LNCaP clone FGC (cell line): Measurements from ENCODE around the gene CDC42BPA.

ENCODE experiments used
- DNase-seq: peaks from one replicate; pipeline ENCODE4 v3.0.0-alpha.2; 2011; ENCODE audit warnings: low read depth
- H3K4me3 ChIP-seq: 2 replicates; pipeline ENCODE4 v1.5.1; 2011; ENCODE audit warnings: mild to moderate bottlenecking, low read depth, low read length, control low read depth
- TF ChIP-seq, protein P1 (sequence below): IDR thresholded peaks from 2 replicates; pipeline ENCODE4 v1.5.1; 2012; ENCODE audit warnings: mild to moderate bottlenecking; ENCODE audit not compliant: control insufficient read depth, insufficient read depth; ENCODE audit errors: extremely low read depth

The CDC42BPA gene

DNA sequence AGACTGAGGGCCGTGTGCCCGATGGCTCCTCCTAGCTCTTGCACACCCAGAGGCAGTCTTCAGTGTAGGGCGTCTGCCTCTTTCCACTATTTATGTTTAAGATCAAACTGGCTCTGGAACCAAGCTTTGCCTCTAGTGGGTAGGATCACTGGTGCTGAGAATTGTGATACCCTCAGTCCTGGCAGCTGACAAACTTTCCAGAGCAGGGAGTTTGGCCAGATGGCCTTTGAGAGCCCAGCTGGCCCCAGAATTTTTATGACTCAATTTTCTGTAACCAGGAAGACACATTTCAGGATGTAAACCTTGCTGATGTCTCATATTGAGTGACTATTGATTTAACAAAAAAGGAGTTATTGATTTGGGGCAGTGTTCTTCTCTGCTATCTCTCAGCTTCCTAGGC, 371.5 kb downstream of the CDC42BPA start:
- DNase-seq = no peak
- TF ChIP-seq, protein P1, sequence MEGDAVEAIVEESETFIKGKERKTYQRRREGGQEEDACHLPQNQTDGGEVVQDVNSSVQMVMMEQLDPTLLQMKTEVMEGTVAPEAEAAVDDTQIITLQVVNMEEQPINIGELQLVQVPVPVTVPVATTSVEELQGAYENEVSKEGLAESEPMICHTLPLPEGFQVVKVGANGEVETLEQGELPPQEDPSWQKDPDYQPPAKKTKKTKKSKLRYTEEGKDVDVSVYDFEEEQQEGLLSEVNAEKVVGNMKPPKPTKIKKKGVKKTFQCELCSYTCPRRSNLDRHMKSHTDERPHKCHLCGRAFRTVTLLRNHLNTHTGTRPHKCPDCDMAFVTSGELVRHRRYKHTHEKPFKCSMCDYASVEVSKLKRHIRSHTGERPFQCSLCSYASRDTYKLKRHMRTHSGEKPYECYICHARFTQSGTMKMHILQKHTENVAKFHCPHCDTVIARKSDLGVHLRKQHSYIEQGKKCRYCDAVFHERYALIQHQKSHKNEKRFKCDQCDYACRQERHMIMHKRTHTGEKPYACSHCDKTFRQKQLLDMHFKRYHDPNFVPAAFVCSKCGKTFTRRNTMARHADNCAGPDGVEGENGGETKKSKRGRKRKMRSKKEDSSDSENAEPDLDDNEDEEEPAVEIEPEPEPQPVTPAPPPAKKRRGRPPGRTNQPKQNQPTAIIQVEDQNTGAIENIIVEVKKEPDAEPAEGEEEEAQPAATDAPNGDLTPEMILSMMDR = no peak
- H3K4me3 ChIP-seq = no peak overlapping the region

DNA sequence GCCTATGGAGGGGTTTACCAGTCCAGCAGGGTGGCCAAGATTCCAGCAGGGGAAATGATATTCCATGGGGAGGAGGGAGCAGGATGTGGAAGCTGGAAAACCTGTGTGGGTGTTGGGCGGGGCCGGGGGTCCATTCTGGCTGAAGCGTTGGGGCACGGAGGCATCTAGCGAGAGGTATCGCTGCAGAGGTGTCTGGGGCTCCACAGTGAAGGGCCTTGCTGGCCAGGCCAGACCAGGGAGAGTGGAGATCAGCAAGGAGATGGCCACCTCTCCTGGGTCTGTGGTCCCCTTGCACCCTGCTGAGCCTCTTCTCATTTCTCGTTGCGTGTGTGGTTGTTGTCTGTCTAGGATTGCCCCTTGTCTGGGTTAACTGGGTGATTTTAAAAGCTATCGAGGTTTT, 372.0 kb downstream of the CDC42BPA start:
- TF ChIP-seq, protein P1 = no peak
- DNase-seq = no peak
- no peak overlapping the region for H3K4me3 ChIP-seq

DNA sequence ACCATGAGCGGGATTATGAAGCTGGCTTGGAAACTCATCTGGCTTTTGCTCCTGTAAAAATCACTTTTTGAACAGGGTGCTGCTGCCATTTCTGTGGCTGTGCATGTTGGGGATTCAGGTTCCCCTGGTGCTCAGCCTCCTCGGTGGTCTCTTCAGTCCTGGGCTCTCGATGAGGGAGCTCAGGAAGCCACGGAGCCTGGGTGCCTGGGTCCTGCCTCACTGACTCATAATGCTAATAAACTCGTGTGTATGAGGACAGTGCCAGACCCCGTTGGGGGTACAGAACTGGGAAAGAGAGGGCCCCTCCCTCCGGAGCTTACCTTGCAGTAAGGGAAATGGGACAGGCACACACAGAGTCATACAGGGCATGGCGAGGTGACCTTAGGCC, 372.4 kb downstream of the CDC42BPA start:
- no peak overlapping the region for H3K4me3 ChIP-seq
- DNase-seq = no peak
- TF ChIP-seq, protein P1 = no peak

DNA sequence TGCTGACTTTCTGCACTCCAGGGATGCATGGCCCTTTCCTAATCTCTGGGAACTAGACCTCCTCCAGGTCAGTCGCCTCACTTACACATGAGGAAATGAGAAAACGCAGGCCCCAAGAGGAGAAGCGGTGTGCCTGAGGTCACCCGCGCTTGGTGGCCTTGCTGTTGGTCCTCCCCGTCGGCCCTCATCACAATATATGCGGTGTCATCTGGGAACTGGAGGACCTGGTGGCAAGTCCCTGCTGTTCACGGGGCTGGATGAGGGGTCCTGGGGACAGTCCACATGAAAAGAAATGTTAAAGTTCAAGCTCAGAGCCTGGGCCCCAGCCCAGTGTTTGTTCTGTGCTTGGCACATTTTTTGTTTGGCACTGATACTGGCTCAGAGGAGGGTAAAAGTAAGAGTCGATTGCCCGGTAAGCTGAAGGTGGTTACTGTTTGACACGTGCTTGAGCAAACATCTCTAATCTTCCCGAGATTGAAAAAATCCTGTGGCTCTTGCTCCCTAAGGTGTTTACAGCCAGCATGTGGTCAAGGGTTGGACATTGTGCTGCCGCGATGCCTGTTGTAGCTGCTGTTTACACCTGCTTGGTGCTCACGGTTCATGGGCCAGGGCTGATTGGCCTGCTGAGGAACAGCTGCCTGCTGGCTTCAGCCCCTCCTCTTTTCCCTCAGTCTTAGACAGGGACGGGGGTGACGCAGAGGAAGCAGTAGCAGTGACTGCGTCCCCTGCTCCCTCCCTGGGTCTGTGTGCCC, 373.0 kb downstream of the CDC42BPA start:
- DNase-seq = peak; percentile 77
- H3K4me3 ChIP-seq = peak overlapping the region; percentile 10; the same call in 1 of the 2 replicates
- TF ChIP-seq, protein P1 = no peak

DNA sequence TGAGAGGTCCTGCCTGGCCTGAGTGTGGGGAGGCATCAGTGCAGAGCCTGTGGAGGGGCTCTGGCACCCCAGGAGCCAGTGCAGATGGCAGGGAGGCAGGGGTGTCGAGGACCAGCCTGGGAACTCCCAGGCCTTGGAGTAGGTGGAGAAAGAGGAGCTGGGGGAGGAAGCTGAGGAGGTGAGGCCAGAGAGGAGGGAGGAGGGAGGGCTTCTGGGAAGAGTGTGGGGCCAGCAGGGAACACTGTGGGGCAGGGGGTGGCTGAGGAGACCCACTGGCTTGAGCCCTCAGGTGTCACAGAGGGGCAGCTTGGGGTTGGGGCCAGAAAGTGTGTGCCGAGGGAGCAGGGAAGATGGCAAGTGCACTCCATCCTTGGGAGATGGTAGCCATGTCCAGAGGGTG, 374.4 kb downstream of the CDC42BPA start:
- TF ChIP-seq, protein P1 = no peak
- DNase-seq = no peak
- no peak overlapping the region for H3K4me3 ChIP-seq

DNA sequence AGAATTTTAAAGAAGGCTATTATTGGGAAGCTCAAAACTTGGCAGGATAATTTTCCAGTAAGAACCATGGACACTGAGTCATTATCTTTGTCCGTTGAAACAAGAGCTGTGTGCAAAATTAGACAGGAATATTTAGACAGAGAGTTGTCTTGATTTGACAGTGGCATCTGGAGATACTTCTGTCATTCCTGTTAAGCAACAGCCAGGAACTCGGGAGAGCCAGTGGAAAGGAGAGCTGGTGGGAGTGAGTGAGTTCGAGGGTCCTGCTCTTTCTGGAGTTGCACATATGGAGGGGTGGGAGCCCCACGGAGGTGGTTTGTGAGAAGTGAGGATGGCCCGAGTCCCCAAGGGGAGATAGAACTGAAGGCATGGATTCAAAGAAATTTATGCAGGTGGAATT, 375.1 kb downstream of the CDC42BPA start:
- H3K4me3 ChIP-seq = no peak overlapping the region
- DNase-seq = no peak
- TF ChIP-seq, protein P1 = no peak

DNA sequence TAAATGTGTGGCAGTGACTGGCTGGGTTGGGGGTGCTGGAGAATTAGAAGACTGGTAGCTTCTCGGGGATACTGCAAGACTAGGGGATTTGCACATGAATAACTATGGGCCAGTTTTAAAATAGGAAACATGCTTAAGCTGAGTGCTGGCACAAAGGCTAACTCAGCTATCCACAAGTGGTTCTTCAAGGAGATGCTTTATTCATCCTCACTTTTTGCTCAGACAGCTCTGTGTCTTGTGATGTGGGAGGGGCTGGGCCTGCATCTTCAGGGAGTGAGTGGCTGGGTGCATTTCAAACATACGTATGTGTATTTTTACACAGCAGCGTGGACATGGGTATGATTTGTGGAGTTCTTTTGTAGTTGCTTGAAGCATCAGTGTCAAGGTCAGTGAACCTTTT, 375.9 kb downstream of the CDC42BPA start:
- no peak overlapping the region for H3K4me3 ChIP-seq
- TF ChIP-seq, protein P1 = no peak
- no peak for DNase-seq
